Coronary artery (tissue), 2 donors: ENCODE measurements around the gene FXYD7.

Source experiments
- DNase-seq: peaks from one replicate; pipeline ENCODE4 v3.0.0-alpha.2; 2017; ENCODE audit warnings: low spot score
- H3K27ac ChIP-seq, 2 donors: fragments of 200-600 bp; sonication (generic); one replicate each; pipeline ENCODE4 v1.5.1; 2016 to 2019
- H3K4me3 ChIP-seq: fragments of 200-600 bp; sonication (generic); 2 replicates; pipeline ENCODE4 v1.5.1; 2016; ENCODE audit warnings: mild to moderate bottlenecking, moderate library complexity
- TF ChIP-seq, protein P1 (sequence below): fragments of 200-600 bp; sonication (generic); IDR thresholded peaks from one replicate; pipeline ENCODE4 v1.5.1; 2019; ENCODE audit warnings: antibody characterized with exemption

Gene FXYD7

DNA sequence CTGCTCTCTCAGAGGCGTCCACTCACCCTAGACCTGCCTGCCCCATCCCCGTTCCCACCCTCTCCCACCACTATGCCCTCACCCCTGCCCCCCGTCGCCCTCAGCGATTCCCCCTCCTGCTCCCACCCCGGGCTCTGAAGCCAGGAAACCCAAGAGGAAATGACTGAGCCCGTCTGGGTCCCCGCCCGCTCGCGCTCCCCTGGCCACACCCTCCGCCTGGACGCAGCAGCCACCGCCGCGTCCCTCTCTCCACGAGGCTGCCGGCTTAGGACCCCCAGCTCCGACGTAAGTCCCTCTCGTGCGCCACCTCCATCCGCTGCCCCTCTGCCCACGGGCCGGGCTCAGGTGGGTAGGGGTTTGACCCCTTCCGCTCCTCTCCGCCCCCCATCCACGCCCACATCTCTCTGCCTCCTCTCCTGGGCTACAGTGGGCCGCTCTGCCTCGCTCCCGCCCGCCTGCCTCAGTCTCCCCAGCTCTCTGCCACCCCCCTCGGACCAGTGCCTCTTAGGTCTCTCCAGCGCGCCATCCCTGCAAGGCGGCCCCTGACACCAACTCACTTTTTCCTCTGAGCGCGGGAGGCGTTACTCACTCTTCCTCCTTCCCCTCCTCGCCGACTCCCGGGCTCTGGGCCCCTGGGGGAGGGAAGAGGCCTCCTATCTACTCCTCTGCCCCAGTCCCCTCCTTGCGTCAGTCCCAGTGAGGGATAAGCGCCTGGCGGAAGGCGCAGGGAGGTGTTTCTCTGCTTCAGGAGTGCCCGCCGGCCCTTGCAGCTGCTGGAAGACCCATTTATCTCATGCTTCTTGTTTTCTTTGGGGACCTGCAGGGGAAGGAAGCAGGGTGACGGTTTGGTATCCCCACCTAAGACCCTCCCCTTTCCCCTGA, 11.7 kb downstream of the FXYD7 start, which contains the start of gene FXYD5:
Gene FXYD5 (plus strand): TSS at position 211 of the 882 bp plus-strand sequence. CDS start 816 bp downstream, outside the sequence.
- TF ChIP-seq, protein P1, sequence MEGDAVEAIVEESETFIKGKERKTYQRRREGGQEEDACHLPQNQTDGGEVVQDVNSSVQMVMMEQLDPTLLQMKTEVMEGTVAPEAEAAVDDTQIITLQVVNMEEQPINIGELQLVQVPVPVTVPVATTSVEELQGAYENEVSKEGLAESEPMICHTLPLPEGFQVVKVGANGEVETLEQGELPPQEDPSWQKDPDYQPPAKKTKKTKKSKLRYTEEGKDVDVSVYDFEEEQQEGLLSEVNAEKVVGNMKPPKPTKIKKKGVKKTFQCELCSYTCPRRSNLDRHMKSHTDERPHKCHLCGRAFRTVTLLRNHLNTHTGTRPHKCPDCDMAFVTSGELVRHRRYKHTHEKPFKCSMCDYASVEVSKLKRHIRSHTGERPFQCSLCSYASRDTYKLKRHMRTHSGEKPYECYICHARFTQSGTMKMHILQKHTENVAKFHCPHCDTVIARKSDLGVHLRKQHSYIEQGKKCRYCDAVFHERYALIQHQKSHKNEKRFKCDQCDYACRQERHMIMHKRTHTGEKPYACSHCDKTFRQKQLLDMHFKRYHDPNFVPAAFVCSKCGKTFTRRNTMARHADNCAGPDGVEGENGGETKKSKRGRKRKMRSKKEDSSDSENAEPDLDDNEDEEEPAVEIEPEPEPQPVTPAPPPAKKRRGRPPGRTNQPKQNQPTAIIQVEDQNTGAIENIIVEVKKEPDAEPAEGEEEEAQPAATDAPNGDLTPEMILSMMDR, result no peak
- H3K27ac ChIP-seq, result peak within 1 kb of the TSS; percentile 38 to 86
- H3K4me3 ChIP-seq, result peak within 1 kb of the TSS; percentile 77
- DNase-seq, result no peak

DNA sequence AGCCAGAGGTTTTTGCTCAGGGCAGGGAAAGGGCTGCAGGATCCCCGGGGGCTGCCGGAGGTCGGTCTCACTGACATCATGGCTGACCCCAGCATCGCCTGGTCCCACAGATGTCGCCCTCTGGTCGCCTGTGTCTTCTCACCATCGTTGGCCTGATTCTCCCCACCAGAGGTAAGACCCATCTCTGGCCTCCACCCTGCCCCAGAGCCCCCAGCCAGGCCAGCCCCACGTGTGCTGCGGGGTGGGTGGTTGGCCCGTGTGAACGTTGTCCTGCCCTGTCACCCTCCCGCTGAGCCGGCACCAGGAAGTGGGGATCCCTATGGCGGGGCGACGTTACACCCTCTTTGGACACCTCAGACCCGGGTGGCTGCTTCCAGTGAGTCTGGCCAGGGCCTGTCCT, 12.4 kb downstream of the FXYD7 start:
- Histone ChIP-seq H3K27ac (peak overlapping the region in 1 of 2 donors; percentile 86), H3K4me3 (peak overlapping the region; percentile 77)
- TF ChIP-seq, protein P1, result no peak
- DNase-seq, result no peak

DNA sequence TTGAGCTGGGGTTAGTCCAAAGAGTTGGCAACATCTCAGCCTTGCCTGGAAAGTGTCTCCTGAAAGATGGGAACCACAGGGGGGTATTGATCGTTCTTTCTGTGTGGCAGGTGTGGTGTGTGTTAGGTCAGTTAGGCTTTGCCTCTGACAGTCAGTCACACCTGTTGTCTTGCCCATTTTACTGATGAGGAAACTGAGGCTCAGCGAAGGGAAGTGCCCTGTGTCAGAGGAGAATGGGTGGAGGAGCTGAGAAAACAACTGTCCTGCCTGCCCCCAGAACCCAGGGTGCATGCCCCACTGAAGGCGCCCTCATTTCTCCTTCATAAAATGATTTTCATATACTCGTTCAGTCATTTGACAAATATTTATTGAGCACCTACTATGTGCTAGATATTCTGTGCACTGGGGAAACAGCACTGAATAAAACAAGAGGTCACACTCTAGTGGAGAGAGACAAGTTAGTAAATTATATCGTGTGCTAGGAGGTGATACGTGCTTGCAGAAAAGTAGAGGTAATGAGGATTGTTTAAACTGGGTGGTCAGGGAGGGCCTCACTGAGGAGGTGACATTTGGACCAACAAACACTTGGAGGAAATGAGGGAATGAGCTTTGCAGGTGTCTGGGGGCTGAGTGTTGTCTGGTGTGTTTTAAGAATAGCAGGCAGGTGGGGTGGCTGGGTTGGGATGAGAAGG, 13.1 kb downstream of the FXYD7 start:
- peak overlapping the region in 1 of 2 donors; percentile 86 for H3K27ac ChIP-seq
- no peak for DNase-seq
- TF ChIP-seq, protein P1, result no peak
- peak overlapping the region; percentile 77 for H3K4me3 ChIP-seq

DNA sequence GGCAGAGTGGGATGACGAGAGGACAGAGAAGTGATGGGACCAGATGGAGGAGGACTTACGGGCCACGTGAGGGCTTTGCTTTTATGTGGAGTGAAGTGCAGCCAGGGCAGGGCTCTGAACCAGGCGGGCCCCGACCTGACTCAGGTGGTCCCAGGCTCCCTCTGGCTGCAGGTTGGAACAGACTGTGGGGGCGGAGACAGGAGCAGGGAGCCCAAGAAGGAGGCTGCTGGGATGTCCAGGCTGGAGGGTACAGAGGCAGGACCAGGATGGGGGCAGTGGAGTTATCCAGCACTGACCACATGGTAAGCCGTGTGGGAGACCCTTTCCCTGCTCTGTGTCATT, 13.6 kb downstream of the FXYD7 start:
- no peak overlapping the region for H3K27ac ChIP-seq
- DNase-seq, result no peak
- no peak overlapping the region for H3K4me3 ChIP-seq
- TF ChIP-seq, protein P1, result no peak

DNA sequence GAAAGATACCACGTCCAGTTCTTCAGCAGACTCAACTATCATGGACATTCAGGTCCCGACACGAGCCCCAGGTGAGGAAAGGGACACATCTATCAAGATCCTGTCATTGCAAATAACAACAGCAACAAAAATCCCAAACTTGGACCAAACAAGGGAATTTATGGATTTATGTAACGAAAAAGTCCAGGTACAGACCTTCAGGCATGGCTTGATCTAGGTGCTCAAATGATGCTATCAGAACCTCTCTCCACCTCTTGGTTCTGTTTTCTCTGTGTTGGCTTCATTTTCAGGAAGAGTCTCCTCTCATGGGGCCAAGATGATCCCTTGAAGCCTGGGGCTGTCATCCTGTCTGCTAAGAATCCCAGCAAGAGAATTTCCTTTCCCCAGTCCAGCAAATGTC, 14.4 kb downstream of the FXYD7 start:
- TF ChIP-seq, protein P1, result no peak
- H3K4me3 ChIP-seq, result no peak overlapping the region
- H3K27ac ChIP-seq, result no peak overlapping the region
- no peak for DNase-seq

DNA sequence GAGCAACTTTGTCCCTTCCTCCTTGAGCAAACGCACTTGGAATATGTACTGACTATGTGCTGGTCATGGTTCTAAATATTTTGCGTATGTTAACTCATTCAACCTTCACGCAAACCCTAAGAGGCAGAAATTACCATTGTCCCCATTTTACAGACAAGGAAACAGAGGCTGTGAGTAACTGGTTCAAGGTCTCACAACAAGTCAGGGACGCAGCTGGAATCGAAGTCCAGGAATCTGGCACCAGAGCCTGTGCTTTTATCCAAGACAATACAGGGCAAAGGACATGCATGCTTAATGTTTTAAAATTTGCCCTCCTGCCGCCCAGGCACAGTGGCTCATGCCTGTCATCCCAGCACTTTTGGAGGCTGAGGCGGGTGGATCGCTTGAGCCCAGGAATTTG, 16.6 kb downstream of the FXYD7 start:
- TF ChIP-seq, protein P1, result no peak
- Histone ChIP-seq H3K27ac (no peak overlapping the region), H3K4me3 (no peak overlapping the region)
- DNase-seq, result no peak
